Esophagus squamous epithelium (tissue), 4 donors: ENCODE results near the gene AMZ1.

Source experiments
- POLR2A ChIP-seq, 4 donors: fragments of 450-650 bp; IDR thresholded peaks; one replicate each; pipeline ENCODE4 v1.6.1; 2017; ENCODE audit warnings: antibody characterized with exemption in 4 of 4, mild to moderate bottlenecking in 4 of 4, moderate library complexity in 3 of 4
- TF ChIP-seq, protein P1 (sequence below), 6 experiments: fragments of 450-650 bp in 4 of 6; fragments of 200-600 bp in 2 of 6; sonication (generic) in 2 of 6; IDR thresholded peaks; one replicate each; pipeline ENCODE4 v1.5.1; 2016 to 2019; ENCODE audit warnings: antibody characterized with exemption in 6 of 6, mild to moderate bottlenecking in 4 of 6, moderate library complexity in 4 of 6

DNA sequence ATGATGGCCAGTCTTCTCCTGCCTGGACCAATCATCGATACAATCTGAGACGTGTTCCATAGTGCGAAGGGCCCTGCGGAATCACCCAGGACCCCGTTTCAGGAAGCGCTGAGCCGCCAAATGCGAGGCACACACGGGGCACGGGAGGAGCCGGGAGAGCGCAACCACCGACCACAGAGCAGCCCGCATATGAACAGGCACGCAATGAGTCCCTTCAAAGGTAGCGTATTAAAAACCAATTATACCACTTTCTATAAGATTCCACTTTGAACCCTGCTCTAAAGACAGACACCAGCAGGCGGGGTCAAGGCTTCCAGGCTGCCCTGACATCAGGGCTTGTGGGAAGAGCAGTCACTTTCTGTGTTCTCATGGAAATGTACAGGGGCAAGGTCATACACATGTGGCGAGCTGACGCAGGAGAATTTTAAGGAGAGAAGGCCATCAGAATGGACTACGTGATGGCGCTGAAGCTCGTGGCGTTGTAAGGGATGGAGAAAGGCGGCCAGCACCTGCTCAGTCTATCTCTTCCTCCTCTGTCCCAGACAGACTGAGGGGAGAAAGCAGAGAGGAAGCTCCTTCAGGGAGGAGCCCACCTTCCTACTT, 46.2 kb downstream of the AMZ1 start:
- TF ChIP-seq, protein P1, sequence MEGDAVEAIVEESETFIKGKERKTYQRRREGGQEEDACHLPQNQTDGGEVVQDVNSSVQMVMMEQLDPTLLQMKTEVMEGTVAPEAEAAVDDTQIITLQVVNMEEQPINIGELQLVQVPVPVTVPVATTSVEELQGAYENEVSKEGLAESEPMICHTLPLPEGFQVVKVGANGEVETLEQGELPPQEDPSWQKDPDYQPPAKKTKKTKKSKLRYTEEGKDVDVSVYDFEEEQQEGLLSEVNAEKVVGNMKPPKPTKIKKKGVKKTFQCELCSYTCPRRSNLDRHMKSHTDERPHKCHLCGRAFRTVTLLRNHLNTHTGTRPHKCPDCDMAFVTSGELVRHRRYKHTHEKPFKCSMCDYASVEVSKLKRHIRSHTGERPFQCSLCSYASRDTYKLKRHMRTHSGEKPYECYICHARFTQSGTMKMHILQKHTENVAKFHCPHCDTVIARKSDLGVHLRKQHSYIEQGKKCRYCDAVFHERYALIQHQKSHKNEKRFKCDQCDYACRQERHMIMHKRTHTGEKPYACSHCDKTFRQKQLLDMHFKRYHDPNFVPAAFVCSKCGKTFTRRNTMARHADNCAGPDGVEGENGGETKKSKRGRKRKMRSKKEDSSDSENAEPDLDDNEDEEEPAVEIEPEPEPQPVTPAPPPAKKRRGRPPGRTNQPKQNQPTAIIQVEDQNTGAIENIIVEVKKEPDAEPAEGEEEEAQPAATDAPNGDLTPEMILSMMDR (IDR thresholded peaks at IDR 0.05): no peak
- no peak for TF ChIP-seq POLR2A (IDR thresholded peaks at IDR 0.05)
